Sciatic nerve (tissue), 2 donors: Measurements from ENCODE around the gene RNH1. TPM values are rescaled to one million over a fixed set of nuclear protein-coding genes. Genes with fewer than 3 reads are reported as not detected.
A peak's percentile ranks its signal among the peaks of the same experiment; 100 is the strongest.

Source experiments
- ATAC-seq: fragments of 200-7000 bp; cut with Tn5 transposase; one replicate; pipeline ENCODE4 v1.9.1; 2020; ENCODE audit warnings: mild to moderate bottlenecking, moderate library complexity
- DNase-seq: peaks from one replicate; pipeline ENCODE4 v3.0.0-alpha.2; 2020; ENCODE audit warnings: low spot score
- intact Hi-C: fragments of 100-400 bp; cut with DNase I; formaldehyde crosslinking; loops from one replicate; pipeline ENCODE4 v1.14.2; 2022
- total RNA-seq: library from RNA; stranded (reverse); fragmentation: NEBNext Ultra II Directional; extraction: Animal tissue kit (Norgen Biotek cat#: 25700); gene quantifications from one replicate; pipeline ENCODE4 v1.2.1, GENCODE V29; 2021
- donor health status: DM: no; HTN: no; CAD: no.
- donor health status: DM: no; HTN: no; CAD: no.

RNH1 gene
- total RNA-seq, 1 donor from 2014 or later, result 134 TPM

DNA sequence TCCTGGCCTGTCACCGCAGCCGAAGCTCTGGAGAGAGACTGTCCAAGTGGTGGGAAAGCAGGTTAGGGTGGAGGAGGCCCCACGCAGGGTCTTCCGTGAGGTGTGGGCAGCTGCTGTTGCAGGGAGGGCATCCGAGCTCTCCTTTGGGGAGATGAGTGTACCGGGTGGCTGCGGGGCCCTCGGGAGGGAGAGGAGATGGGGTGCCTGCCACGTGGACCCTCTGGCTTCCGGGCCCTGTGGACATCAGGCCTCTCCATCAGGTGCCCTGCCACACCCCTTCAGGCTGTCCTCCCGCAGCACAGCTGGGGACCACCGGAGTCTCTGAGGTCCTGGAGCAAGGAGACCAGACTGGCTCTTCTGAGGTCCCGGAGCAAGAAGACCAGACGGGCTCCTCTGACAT lies 55.3 kb downstream of the RNH1 start:
- intact Hi-C loops, result no loop called here
- DNase-seq (no peak), ATAC-seq (no peak)

DNA sequence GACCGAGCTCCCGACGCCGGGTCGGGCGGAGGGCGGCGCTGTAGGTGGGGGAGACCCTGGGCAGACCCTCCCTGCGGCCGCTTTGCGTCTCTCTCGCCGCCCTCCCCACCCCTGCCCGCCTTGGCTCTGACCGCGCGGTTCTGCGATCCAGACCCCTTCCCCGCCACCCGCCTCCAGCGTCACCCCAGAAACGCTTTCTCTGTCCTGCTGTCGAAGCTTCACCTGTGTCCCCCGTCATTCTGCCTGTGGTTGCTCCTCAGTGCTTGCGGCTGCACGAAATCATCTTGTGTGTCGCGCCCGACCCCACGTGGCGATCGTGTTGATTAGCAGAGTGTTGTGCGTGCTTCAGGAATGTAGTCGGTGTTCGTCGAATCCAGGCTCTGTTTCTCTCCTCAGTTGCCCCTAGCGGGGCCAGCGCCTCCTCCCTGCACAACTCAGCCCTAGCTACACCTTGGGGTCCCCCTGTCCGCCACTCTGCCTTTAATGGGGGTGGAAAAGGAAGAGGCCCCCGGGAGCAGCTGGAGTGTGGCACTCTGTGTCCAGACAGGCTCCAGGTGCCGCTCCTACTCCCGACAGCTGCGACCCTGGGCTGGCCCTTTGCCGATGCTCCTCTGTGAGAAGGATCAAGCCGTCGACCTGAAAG lies 56.1 kb downstream of the RNH1 start:
- ATAC-seq (no peak), DNase-seq (peak; percentile 80)
- intact Hi-C loops, result no loop called here

DNA sequence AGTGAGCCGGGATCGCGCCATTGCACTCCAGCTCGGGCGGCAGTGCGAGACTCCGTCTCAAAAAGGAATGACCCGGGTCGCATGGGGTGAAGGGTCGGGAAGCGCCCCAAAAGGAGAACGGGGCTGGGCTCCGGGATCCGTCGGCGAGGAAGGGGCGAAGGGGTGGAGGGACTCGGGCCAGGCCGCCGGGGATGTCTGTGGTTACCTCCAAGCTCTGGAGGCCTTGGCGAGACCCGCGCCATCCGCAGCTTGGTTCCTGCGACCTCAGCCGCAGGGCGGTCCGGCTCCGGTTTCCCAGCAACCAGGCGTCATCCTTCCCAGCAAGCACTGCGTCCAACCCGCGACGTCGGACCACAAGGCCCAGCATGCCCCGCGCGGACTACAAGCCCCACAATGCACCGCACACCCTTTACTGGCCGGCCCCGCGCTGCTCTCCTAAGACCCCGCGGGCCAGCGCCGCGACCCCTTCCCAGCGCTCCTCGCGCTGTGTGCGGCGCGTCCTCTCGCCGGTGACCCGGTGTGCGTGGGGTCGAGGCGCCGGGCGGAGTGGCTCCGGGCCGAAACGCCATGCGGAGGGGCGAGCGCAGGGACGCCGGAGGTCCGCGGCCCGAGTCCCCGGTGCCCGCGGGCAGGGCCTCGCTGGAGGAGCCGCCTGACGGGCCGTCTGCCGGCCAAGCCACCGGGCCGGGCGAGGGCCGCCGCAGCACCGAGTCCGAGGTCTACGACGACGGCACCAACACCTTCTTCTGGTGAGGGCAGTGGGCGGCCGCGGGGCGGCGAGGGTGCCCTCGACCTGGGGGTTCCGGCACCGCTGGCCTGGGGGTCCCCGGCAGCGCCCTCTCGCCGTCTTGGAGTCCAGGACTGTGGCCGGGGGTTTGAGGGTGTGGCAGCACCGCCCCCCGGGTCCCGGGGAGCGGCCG lies 56.9 kb downstream of the RNH1 start, which contains the start of gene PTDSS2:
Gene PTDSS2, plus strand, starts transcription at position 391 of the 920 bp plus-strand sequence. Its CDS starts 177 bp downstream, at position 568.
- ATAC-seq, result peak; percentile 92
- intact Hi-C loops, result no loop called here
- DNase-seq, result peak; percentile 98

DNA sequence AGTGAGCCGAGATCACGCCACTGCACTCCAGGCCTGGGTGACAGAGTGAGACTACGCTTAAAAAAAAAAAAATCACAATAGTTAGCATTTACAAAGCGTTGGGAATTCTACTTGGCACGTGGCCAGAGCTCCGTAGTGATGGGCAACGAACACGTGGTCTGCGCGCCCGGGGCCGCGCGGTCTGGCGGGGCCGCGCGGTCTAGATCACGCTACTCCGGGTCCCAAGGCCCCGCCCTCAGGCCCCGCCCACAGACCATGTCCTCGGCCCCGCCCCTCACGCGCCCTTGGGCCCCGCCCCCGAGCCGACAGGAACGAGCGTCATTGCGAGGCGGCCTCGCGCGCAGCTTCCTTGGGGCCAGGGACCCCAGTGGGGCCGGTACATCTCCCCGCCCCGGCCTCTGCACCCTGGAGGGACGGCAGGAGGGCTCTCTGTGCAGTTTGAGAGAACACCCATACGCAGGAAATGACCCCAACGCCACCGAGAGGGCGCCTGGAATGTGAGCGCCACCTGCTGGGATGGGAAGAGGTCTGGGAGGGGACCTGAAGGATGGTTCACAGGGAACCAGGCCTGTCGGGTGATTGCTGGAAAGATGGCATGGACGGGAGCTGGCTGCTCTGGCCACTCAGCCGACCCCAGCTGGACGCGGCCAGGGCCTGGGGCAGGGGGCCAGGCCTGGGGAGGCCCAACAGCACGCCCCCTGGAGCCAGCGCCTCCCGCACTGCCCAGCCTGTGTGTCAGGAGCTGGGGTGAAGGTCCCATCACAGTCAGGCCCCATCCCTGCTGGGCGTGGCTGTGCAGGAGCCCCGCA lies 58.9 kb downstream of the RNH1 start:
- ATAC-seq (peak; percentile 93), DNase-seq (peak; percentile 99)
- intact Hi-C loops, result no loop called here

DNA sequence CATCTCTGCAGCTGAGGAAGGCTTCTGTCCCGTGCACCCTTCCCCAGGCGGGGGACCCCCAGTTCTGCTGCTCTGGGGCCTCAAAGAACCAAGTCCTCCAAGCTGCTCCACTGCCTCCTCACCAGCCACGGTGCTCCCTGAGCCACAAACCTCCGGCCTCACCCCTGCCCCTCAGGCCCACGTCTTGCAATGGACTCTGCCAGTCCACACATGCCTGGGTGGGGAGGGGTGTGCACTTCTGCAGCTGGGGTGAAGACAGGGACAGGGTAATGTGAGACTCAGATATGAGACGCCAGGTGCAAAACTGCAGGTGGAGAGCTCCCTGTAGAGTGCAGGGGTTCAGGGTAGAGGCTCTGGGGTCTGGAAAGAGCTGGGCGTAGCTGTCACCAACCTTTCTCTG lies 60.2 kb downstream of the RNH1 start:
- no peak for DNase-seq
- no peak for ATAC-seq
- intact Hi-C loops, result no loop called here

DNA sequence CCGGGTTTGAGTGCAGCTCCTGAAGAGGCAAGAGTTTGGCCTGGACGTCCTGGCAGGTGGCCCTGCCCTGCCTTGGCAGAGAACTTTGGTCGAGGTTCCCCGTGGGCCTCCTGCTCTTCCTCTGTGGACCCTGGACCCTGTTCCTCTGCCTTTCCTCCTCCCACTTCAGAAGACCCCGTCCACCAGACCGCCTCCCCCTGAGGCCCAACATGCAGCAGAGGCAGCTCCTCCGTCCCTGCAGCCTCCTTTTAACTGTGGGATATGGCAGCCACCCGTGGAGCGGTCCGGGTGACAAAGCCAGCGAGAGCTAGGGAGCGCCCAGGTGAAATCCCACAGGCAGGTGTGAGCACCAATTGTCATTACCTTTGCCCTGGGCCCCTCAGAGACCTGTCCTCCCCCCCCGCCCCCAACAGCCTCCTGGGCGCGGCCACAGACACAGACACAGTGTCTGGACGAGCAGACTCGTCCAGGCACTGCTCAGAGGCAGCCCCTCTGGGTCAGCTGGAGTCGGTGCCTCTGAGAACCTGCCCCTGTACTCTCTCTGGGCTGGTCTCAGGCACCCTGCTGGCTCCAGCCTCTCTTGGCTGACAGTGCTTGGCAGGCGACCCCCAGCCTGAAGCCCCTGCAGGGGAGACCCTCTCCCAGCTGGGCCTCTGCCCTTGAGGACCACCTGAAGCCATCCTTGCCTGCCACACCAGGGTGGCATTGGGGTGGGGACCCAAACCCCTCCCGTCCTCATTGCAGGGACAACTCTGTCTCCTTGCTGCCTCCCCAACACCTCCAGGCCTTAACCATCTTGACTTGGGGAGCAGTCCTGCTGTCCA lies 61.1 kb downstream of the RNH1 start:
- intact Hi-C loops, result no loop called here
- ATAC-seq (no peak), DNase-seq (no peak)

Other genes with a start within 250 kb of the RNH1 start
- 0.36 TPM for gene NLRP6, start 228.8 kb downstream of the RNH1 start, total RNA-seq
- gene PGGHG, start 218.1 kb downstream of the RNH1 start, total RNA-seq, result 60.3 TPM
- gene IFITM5, start 207.7 kb downstream of the RNH1 start, total RNA-seq, result not detected
- 853 TPM for gene IFITM2, start 199.4 kb downstream of the RNH1 start, total RNA-seq
- 344 TPM for gene IFITM1, start 193.2 kb downstream of the RNH1 start, total RNA-seq
- gene IFITM3, start 186.4 kb downstream of the RNH1 start, total RNA-seq, result 1,044 TPM
- 32.2 TPM for gene B4GALNT4, start 137.7 kb downstream of the RNH1 start, total RNA-seq
- gene PKP3, start 113.0 kb downstream of the RNH1 start, total RNA-seq, result 0.49 TPM
- 51.6 TPM for gene SIGIRR, start 92.2 kb downstream of the RNH1 start, total RNA-seq
- gene ANO9, start 65.2 kb downstream of the RNH1 start, total RNA-seq, result 0.98 TPM
- 33.1 TPM for gene PTDSS2, start 57.0 kb downstream of the RNH1 start, total RNA-seq
- 45.2 TPM for gene HRAS, start 28.3 kb upstream of the RNH1 start, total RNA-seq
- 1.4 TPM for gene LRRC56, start 30.3 kb upstream of the RNH1 start, total RNA-seq
- gene LMNTD2, start 53.5 kb upstream of the RNH1 start, total RNA-seq, result 1.3 TPM
- gene RASSF7, start 53.7 kb upstream of the RNH1 start, total RNA-seq, result 7.5 TPM
- 33.5 TPM for gene PHRF1, start 69.2 kb upstream of the RNH1 start, total RNA-seq
- 19.6 TPM for gene IRF7, start 108.7 kb upstream of the RNH1 start, total RNA-seq
- not detected for gene CDHR5, start 117.7 kb upstream of the RNH1 start, total RNA-seq
- gene SCT, start 119.9 kb upstream of the RNH1 start, total RNA-seq, result not detected
- 4.1 TPM for gene DRD4, start 130.0 kb upstream of the RNH1 start, total RNA-seq
- gene DEAF1, start 188.0 kb upstream of the RNH1 start, total RNA-seq, result 52.8 TPM
- gene TMEM80, start 188.6 kb upstream of the RNH1 start, total RNA-seq, result 28.4 TPM
- 24.9 TPM for gene EPS8L2, start 199.0 kb upstream of the RNH1 start, total RNA-seq
- gene TALDO1, start 240.2 kb upstream of the RNH1 start, total RNA-seq, result 187 TPM